OCI-LY3 (cell line): ENCODE data around the gene MAMDC2.

ENCODE experiments used
- H2AFZ ChIP-seq: fragments of 200-600, 300-600 bp; shearing (Covaris generic); 2 replicates; pipeline ENCODE4 v1.6.0; 2014; ENCODE audit warnings: antibody characterized with exemption, low read depth, low read length
- H3K27ac ChIP-seq: fragments of 200-600, 300-600 bp; sonication (generic); 2 replicates; pipeline ENCODE4 v1.5.1; 2014; ENCODE audit warnings: mild to moderate bottlenecking, low read length, moderate library complexity, mixed read lengths
- H3K27me3 ChIP-seq: fragments of 200-600, 300-600 bp; sonication (generic); 2 replicates; pipeline ENCODE4 v1.6.1; 2014; ENCODE audit warnings: low read depth, low read length, mixed read lengths
- H3K36me3 ChIP-seq: fragments of 200-600, 300-600 bp; sonication (generic); replicated peaks from 2 replicates; pipeline ENCODE3; 2014; ENCODE audit warnings: low read depth, low read length, mixed read lengths
- H3K4me1 ChIP-seq: fragments of 300-600, 200-600 bp; sonication (generic); 2 replicates; pipeline ENCODE4 v1.6.1; 2014; ENCODE audit warnings: low read length, mixed read lengths
- H3K4me2 ChIP-seq: fragments of 200-600, 300-600 bp; sonication (generic); 2 replicates; pipeline ENCODE4 v1.6.1; 2014; ENCODE audit warnings: low read length, mixed read lengths
- H3K4me3 ChIP-seq: fragments of 300-600, 200-600 bp; sonication (generic); 2 replicates; pipeline ENCODE4 v1.5.1; 2014; ENCODE audit warnings: antibody characterized with exemption, mild to moderate bottlenecking, low read length, moderate library complexity
- H3K79me2 ChIP-seq: fragments of 300-600, 200-600 bp; shearing (Covaris generic); 2 replicates; pipeline ENCODE4 v1.6.1; 2014; ENCODE audit warnings: mild to moderate bottlenecking, low read length, mixed read lengths
- H3K9ac ChIP-seq: fragments of 300-600, 200-600 bp; shearing (Covaris generic); 2 replicates; pipeline ENCODE4 v1.6.0; 2014; ENCODE audit warnings: mild to moderate bottlenecking, low read length, moderate library complexity
- H3K9me3 ChIP-seq: fragments of 200-600, 300-600 bp; shearing (Covaris generic); 2 replicates; pipeline ENCODE4 v1.6.1; 2014; ENCODE audit warnings: low read length, mixed read lengths; ENCODE audit not compliant: insufficient read depth
- H4K20me1 ChIP-seq: fragments of 200-600, 300-600 bp; sonication (generic); 2 replicates; pipeline ENCODE4 v1.6.1; 2016; ENCODE audit warnings: low read length, mixed read lengths; ENCODE audit not compliant: insufficient read depth
- EZH2phosphoT487 ChIP-seq: fragments of 200-600 bp; shearing (Covaris generic); IDR thresholded peaks from 2 replicates; pipeline ENCODE4 v1.6.1; 2018; ENCODE audit warnings: antibody characterized with exemption, mixed run types, low read depth
- TF ChIP-seq, protein P1 (sequence below): fragments of 200-600, 300-600 bp; sonication (generic); IDR thresholded peaks from 2 replicates; pipeline ENCODE4 v1.5.1; 2014; ENCODE audit warnings: antibody characterized with exemption, low read length, low read depth

The MAMDC2 gene

DNA sequence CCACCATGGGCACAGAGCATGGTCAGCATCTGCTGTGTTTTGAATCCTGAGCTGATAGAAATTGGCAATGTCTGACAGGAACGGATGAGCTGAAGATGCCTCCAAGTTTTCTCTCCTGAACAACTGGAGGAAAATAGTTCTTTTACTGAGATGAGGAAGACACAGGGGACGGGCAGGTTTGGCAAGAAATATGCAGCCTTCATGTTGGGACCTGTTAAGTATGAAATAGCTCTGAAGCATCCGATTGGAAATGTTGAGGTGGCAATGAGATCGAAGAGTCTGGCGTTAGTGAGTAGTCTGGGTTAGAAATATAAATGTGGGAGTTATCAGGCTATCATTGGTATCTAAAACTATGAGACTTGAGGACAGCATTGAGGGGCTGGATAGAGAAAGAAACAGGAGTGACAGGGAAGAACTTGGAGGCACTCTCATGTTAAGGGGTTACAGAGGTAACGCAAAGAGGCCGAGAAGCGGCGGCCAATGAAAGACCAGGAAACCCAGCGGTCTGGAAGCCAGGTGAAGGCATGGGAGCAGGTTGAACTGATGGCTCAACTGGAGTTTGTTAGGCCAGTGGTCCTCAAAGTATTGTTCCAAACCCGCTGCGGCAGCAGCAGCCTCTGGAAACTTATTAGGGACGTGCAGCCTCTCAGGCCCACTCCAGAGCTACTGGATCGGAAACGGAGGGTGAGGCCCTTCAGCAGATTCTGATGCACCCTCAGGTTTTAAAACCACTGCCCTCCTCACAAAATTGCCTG is 1.0 kb upstream of the MAMDC2 start:
- Histone ChIP-seq H3K4me3 (no peak overlapping the region), H4K20me1 (no peaks in the 10 kb centered on the region), H3K4me2 (no peak overlapping the region), H3K4me1 (no peaks in the 10 kb centered on the region), H3K9me3 (no peaks in the 10 kb centered on the region), H2AFZ (no peak overlapping the region), H3K27me3 (no peaks in the 10 kb centered on the region), H3K27ac (no peak overlapping the region), H3K79me2 (no peaks in the 10 kb centered on the region), H3K9ac (no peak overlapping the region), H3K36me3 (no peaks in the 10 kb centered on the region)
- TF ChIP-seq, protein P1, sequence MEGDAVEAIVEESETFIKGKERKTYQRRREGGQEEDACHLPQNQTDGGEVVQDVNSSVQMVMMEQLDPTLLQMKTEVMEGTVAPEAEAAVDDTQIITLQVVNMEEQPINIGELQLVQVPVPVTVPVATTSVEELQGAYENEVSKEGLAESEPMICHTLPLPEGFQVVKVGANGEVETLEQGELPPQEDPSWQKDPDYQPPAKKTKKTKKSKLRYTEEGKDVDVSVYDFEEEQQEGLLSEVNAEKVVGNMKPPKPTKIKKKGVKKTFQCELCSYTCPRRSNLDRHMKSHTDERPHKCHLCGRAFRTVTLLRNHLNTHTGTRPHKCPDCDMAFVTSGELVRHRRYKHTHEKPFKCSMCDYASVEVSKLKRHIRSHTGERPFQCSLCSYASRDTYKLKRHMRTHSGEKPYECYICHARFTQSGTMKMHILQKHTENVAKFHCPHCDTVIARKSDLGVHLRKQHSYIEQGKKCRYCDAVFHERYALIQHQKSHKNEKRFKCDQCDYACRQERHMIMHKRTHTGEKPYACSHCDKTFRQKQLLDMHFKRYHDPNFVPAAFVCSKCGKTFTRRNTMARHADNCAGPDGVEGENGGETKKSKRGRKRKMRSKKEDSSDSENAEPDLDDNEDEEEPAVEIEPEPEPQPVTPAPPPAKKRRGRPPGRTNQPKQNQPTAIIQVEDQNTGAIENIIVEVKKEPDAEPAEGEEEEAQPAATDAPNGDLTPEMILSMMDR, result no peak
- TF ChIP-seq EZH2phosphoT487, result no peak

DNA sequence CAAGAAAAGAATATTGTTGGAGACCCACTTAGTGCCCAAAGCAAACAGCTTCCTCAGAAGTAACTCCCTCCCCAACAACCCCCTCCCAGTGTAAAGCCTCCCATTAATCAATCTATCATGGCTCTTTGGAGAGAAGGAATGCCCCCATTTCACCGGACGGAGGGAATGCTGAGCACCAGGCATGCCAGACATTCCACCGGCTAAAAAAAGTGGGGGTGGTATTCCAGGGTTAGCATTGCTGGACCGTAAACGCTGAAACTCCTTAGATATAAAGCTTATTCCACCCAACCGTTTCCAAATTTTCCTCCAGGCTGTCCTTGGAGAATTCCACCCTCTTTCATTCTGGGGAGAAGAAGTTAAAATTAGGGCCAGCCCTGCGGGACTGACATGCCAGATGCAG is 363 bp upstream of the MAMDC2 start:
- H3K27me3 ChIP-seq, result no peaks in the 10 kb centered on the region
- no peak overlapping the region for H3K27ac ChIP-seq
- H3K9ac ChIP-seq, result no peak overlapping the region
- H3K4me2 ChIP-seq, result no peak overlapping the region
- H3K9me3 ChIP-seq, result no peaks in the 10 kb centered on the region
- no peaks in the 10 kb centered on the region for H4K20me1 ChIP-seq
- H2AFZ ChIP-seq, result no peak overlapping the region
- TF ChIP-seq, protein P1, result no peak
- TF ChIP-seq EZH2phosphoT487, result no peak
- no peaks in the 10 kb centered on the region for H3K4me1 ChIP-seq
- H3K4me3 ChIP-seq, result no peak overlapping the region
- no peaks in the 10 kb centered on the region for H3K79me2 ChIP-seq
- no peaks in the 10 kb centered on the region for H3K36me3 ChIP-seq

DNA sequence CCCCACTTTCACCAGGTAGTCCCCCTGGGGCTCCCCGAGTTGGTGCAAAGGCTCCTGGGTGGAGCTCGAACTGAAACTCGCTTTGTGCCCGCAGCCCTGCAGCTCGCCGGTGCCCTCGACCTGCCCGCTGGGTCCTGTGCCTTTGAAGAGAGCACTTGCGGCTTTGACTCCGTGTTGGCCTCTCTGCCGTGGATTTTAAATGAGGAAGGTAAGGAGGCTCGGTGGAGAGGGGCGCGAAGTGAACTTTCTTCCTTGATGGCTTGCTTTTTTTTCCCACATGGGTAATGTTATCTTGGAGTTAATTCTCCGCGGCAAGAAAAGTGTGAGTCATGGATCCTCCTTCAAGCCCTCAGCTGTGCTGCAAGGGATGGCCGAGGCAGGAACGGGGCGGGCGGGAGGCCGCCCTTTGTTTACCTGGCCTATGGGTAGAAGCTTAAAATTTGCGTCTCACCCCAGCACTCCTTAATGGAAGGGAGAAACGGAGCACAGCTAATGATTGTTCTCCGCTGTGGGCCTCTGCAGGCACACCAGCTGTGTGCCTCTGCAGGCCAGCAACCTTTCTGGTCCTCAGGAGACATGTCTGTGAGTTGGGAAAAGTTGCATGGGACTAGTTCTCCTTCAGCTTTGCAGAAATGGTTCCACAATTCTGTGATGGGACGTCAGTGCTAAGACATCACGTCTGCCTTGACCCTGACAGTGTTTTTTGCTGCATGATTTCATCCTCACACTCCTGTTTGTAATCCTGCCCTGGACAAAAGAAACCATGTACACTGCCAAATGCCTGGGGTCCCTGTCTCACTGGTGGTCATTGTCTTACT is 1.1 kb downstream of the MAMDC2 start:
- Histone ChIP-seq H3K27me3 (no peaks in the 10 kb centered on the region), H2AFZ (no peak overlapping the region), H3K4me3 (no peak overlapping the region), H3K36me3 (no peaks in the 10 kb centered on the region), H3K27ac (no peak overlapping the region), H3K4me2 (no peak overlapping the region), H4K20me1 (no peaks in the 10 kb centered on the region), H3K9me3 (no peaks in the 10 kb centered on the region), H3K9ac (no peak overlapping the region), H3K4me1 (peaks cover 10% of the 10 kb centered on the region), H3K79me2 (no peaks in the 10 kb centered on the region)
- TF ChIP-seq EZH2phosphoT487, result no peak
- TF ChIP-seq, protein P1, result no peak

DNA sequence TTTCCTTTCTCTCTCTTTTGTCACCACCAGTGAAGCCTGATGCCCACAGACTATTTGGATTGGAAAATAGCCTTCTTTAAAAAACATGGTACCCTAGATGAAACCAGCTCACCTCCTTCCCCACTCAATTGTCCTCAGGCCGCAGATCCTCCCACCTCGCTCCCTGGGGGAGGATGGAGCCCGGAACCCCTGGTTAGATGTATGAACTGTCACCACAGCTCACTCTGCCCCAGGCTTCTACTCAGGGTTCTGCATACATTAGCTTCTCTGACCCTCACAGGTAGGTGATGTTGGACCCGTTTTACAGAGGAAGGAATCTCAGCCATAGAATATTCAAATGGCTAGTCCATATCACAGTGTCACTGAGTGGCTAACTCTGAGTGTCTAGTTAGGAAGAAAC is 1.8 kb downstream of the MAMDC2 start:
- Histone ChIP-seq H2AFZ (no peak overlapping the region), H3K27me3 (no peaks in the 10 kb centered on the region), H4K20me1 (no peaks in the 10 kb centered on the region), H3K27ac (no peak overlapping the region), H3K9ac (no peak overlapping the region), H3K36me3 (no peaks in the 10 kb centered on the region), H3K79me2 (no peaks in the 10 kb centered on the region), H3K4me1 (peaks cover 10% of the 10 kb centered on the region), H3K4me3 (no peak overlapping the region), H3K9me3 (no peaks in the 10 kb centered on the region), H3K4me2 (no peak overlapping the region)
- TF ChIP-seq, protein P1, result no peak
- no peak for TF ChIP-seq EZH2phosphoT487
